ENCODE results near the gene RAB34.
"Not testable (repeated sequence)": the region's sequence is repeated elsewhere in the genome, so short reads cannot be mapped to it uniquely, and the experiment has no call there.

RAB34 gene

GRCh38 chr17:28726627-28727491 is 9.2 kb upstream of the RAB34 start:
- peak; percentile 72 for DNase-seq (ENCODE audit: low spot score)

GRCh38 chr17:28726226-28726626 is 8.6 kb upstream of the RAB34 start, which contains the start of gene TLCD1:
TSS of gene TLCD1 (minus strand) at chr17:28726233. CDS start at chr17:28726097, 136 bp downstream.
- peak; percentile 61 for DNase-seq (ENCODE audit: low spot score)

GRCh38 chr17:28725660-28726225 is 8.1 kb upstream of the RAB34 start:
- no peak for DNase-seq (ENCODE audit: low spot score)

- no peak for DNase-seq (ENCODE audit: low spot score)
These were observed 7.5 kb upstream of the RAB34 start for GRCh38 chr17:28725166-28725659.

GRCh38 chr17:28724500-28725165 is 7.0 kb upstream of the RAB34 start:
- no peak for DNase-seq (ENCODE audit: low spot score)

- DNase-seq (ENCODE audit: low spot score) = not testable (repeated sequence)
These were observed 6.3 kb upstream of the RAB34 start for GRCh38 chr17:28723836-28724499.

GRCh38 chr17:28723159-28723835 is 5.6 kb upstream of the RAB34 start:
- DNase-seq (ENCODE audit: low spot score) = no peak

GRCh38 chr17:28722417-28723158 is 4.9 kb upstream of the RAB34 start:
- DNase-seq (ENCODE audit: low spot score) = no peak

- not testable (repeated sequence) for DNase-seq (ENCODE audit: low spot score)
These were observed 3.3 kb upstream of the RAB34 start for GRCh38 chr17:28720997-28721329.

- no peak for DNase-seq (ENCODE audit: low spot score)
These were observed 2.8 kb upstream of the RAB34 start for GRCh38 chr17:28720247-28720996.

GRCh38 chr17:28719021-28719433 is 1.4 kb upstream of the RAB34 start:
- DNase-seq (ENCODE audit: low spot score) = no peak

- DNase-seq (ENCODE audit: low spot score) = no peak
These were observed 809 bp upstream of the RAB34 start for GRCh38 chr17:28718333-28719020.

- no peak for DNase-seq (ENCODE audit: low spot score)
These were observed 709 bp downstream of the RAB34 start for GRCh38 chr17:28716740-28717577.

- no peak for DNase-seq (ENCODE audit: low spot score)
These were observed 2.5 kb downstream of the RAB34 start for GRCh38 chr17:28715217-28715616.

- no peak for DNase-seq (ENCODE audit: low spot score)
These were observed 3.4 kb downstream of the RAB34 start for GRCh38 chr17:28714281-28714680.

GRCh38 chr17:28712705-28713415 is 4.8 kb downstream of the RAB34 start:
- DNase-seq (ENCODE audit: low spot score) = no peak

- DNase-seq (ENCODE audit: low spot score) = no peak
These were observed 5.5 kb downstream of the RAB34 start for GRCh38 chr17:28712032-28712704.

GRCh38 chr17:28711723-28712031 is 6.0 kb downstream of the RAB34 start, which contains the start of gene PROCA1:
TSS of gene PROCA1 (minus strand) at chr17:28711888. CDS start at chr17:28711660, 228 bp downstream.
- no peak for DNase-seq (ENCODE audit: low spot score)
